Sigmoid colon (tissue), 4 donors: Measurements from ENCODE around the gene BOLA3.

ENCODE experiments used
- CTCF ChIP-seq, 4 experiments: fragments of 450-650 bp in 3 of 4; fragments of 200-600 bp in 1 of 4; IDR thresholded peaks; one replicate each; pipeline ENCODE4 v1.5.1; 2016 to 2019; ENCODE audit warnings: antibody characterized with exemption in 4 of 4, mild to moderate bottlenecking in 3 of 4, moderate library complexity in 2 of 4
- POLR2AphosphoS5 ChIP-seq, 4 donors: sonication (generic); formaldehyde crosslinking; IDR thresholded peaks; one replicate each; pipeline ENCODE4 v1.6.1; 2017; ENCODE audit warnings: antibody characterized with exemption in 4 of 4

- TF ChIP-seq POLR2AphosphoS5 (IDR thresholded peaks at IDR 0.05): no peak
- no peak for TF ChIP-seq CTCF (IDR thresholded peaks at IDR 0.05)
Observed at GRCh38 chr2:74091391-74091790, 56.3 kb downstream of the BOLA3 start.
